ENCODE measurements around the gene MANF.

Gene MANF

GRCh38 chr3:51392355-51393133, 7.5 kb downstream of the MANF start:
- Histone ChIP-seq H3K9me3 (ENCODE audit: low read length) (no peaks in the 10 kb centered on the region), H3K27me3 (ENCODE audit: control insufficient read depth in 1 of 2, insufficient read depth in 2 of 2, low read length in 2 of 2) (no peaks in the 10 kb centered on the region), H3K27ac (ENCODE audit: low read depth, low read length) (peak overlapping the region; percentile 79), H3K4me1 (ENCODE audit: insufficient read depth, low read length) (peaks cover 45% of the 10 kb centered on the region), H3K4me3 (ENCODE audit: low read depth in 1 of 2, low read length in 2 of 2) (peak overlapping the region; percentile 43 to 75), H3K9ac (ENCODE audit: low read length) (peak overlapping the region; percentile 3), H3K36me3 (ENCODE audit: insufficient read depth, low read length) (peaks cover 71% of the 10 kb centered on the region)

GRCh38 chr3:51393134-51393495, 8.0 kb downstream of the MANF start:
- H3K4me1 ChIP-seq (ENCODE audit: insufficient read depth, low read length) = peaks cover 45% of the 10 kb centered on the region
- peaks cover 68% of the 10 kb centered on the region for H3K36me3 ChIP-seq (ENCODE audit: insufficient read depth, low read length)
- H3K4me3 ChIP-seq (ENCODE audit: low read depth in 1 of 2, low read length in 2 of 2) = no peak overlapping the region

GRCh38 chr3:51393564-51393963, 8.5 kb downstream of the MANF start:
- peaks cover 45% of the 10 kb centered on the region for H3K4me1 ChIP-seq (ENCODE audit: insufficient read depth, low read length)
- no peaks in the 10 kb centered on the region for H3K27me3 ChIP-seq (ENCODE audit: control insufficient read depth in 1 of 2, insufficient read depth in 2 of 2, low read length in 2 of 2)
- H3K27ac ChIP-seq (ENCODE audit: low read depth, low read length) = no peak overlapping the region
- no peak overlapping the region for H3K9ac ChIP-seq (ENCODE audit: low read length)
- H3K4me3 ChIP-seq (ENCODE audit: low read depth in 1 of 2, low read length in 2 of 2) = no peak overlapping the region
- peaks cover 64% of the 10 kb centered on the region for H3K36me3 ChIP-seq (ENCODE audit: insufficient read depth, low read length)
- H3K9me3 ChIP-seq (ENCODE audit: low read length) = no peaks in the 10 kb centered on the region

More at GRCh38 chr3:51393134-51393495, 8.0 kb downstream of the MANF start:
- Histone ChIP-seq H3K27me3 (ENCODE audit: control insufficient read depth in 1 of 2, insufficient read depth in 2 of 2, low read length in 2 of 2) (no peaks in the 10 kb centered on the region), H3K9me3 (ENCODE audit: low read length) (no peaks in the 10 kb centered on the region), H3K9ac (ENCODE audit: low read length) (no peak overlapping the region), H3K27ac (ENCODE audit: low read depth, low read length) (no peak overlapping the region)

GRCh38 chr3:51394541-51394940, 9.4 kb downstream of the MANF start:
- peaks cover 59% of the 10 kb centered on the region for H3K36me3 ChIP-seq (ENCODE audit: insufficient read depth, low read length)
- H3K4me3 ChIP-seq (ENCODE audit: low read depth in 1 of 2, low read length in 2 of 2) = no peak overlapping the region
- H3K4me1 ChIP-seq (ENCODE audit: insufficient read depth, low read length) = peaks cover 43% of the 10 kb centered on the region
- H3K27me3 ChIP-seq (ENCODE audit: control insufficient read depth in 1 of 2, insufficient read depth in 2 of 2, low read length in 2 of 2) = no peaks in the 10 kb centered on the region
- no peak overlapping the region for H3K9ac ChIP-seq (ENCODE audit: low read length)
- H3K27ac ChIP-seq (ENCODE audit: low read depth, low read length) = no peak overlapping the region
- H3K9me3 ChIP-seq (ENCODE audit: low read length) = no peaks in the 10 kb centered on the region

GRCh38 chr3:51395493-51396213, 10.6 kb downstream of the MANF start:
- Histone ChIP-seq H3K9me3 (ENCODE audit: low read length) (no peaks in the 10 kb centered on the region), H3K4me3 (ENCODE audit: low read depth in 1 of 2, low read length in 2 of 2) (no peak overlapping the region), H3K27ac (ENCODE audit: low read depth, low read length) (no peak overlapping the region), H3K36me3 (ENCODE audit: insufficient read depth, low read length) (peaks cover 59% of the 10 kb centered on the region), H3K9ac (ENCODE audit: low read length) (no peak overlapping the region), H3K27me3 (ENCODE audit: control insufficient read depth in 1 of 2, insufficient read depth in 2 of 2, low read length in 2 of 2) (no peaks in the 10 kb centered on the region), H3K4me1 (ENCODE audit: insufficient read depth, low read length) (peaks cover 32% of the 10 kb centered on the region)

GRCh38 chr3:51396401-51396800, 11.3 kb downstream of the MANF start:
- Histone ChIP-seq H3K4me3 (ENCODE audit: low read depth in 1 of 2, low read length in 2 of 2) (no peak overlapping the region), H3K27me3 (ENCODE audit: control insufficient read depth in 1 of 2, insufficient read depth in 2 of 2, low read length in 2 of 2) (no peaks in the 10 kb centered on the region), H3K27ac (ENCODE audit: low read depth, low read length) (no peak overlapping the region), H3K9ac (ENCODE audit: low read length) (no peak overlapping the region), H3K9me3 (ENCODE audit: low read length) (no peaks in the 10 kb centered on the region), H3K4me1 (ENCODE audit: insufficient read depth, low read length) (peaks cover 30% of the 10 kb centered on the region), H3K36me3 (ENCODE audit: insufficient read depth, low read length) (peaks cover 59% of the 10 kb centered on the region)

- H3K4me3 ChIP-seq (ENCODE audit: low read depth in 1 of 2, low read length in 2 of 2) = no peak overlapping the region
- peaks cover 27% of the 10 kb centered on the region for H3K4me1 ChIP-seq (ENCODE audit: insufficient read depth, low read length)
- H3K9ac ChIP-seq (ENCODE audit: low read length) = no peak overlapping the region
- no peaks in the 10 kb centered on the region for H3K9me3 ChIP-seq (ENCODE audit: low read length)
- no peaks in the 10 kb centered on the region for H3K27me3 ChIP-seq (ENCODE audit: control insufficient read depth in 1 of 2, insufficient read depth in 2 of 2, low read length in 2 of 2)
- no peak overlapping the region for H3K27ac ChIP-seq (ENCODE audit: low read depth, low read length)
- H3K36me3 ChIP-seq (ENCODE audit: insufficient read depth, low read length) = peaks cover 59% of the 10 kb centered on the region
Observed at GRCh38 chr3:51397392-51397791, 12.3 kb downstream of the MANF start.

- no peak overlapping the region for H3K9ac ChIP-seq (ENCODE audit: low read length)
- H3K27ac ChIP-seq (ENCODE audit: low read depth, low read length) = no peak overlapping the region
- no peak overlapping the region for H3K4me3 ChIP-seq (ENCODE audit: low read depth in 1 of 2, low read length in 2 of 2)
- no peaks in the 10 kb centered on the region for H3K9me3 ChIP-seq (ENCODE audit: low read length)
- no peaks in the 10 kb centered on the region for H3K27me3 ChIP-seq (ENCODE audit: control insufficient read depth in 1 of 2, insufficient read depth in 2 of 2, low read length in 2 of 2)
- peaks cover 55% of the 10 kb centered on the region for H3K36me3 ChIP-seq (ENCODE audit: insufficient read depth, low read length)
- peaks cover 13% of the 10 kb centered on the region for H3K4me1 ChIP-seq (ENCODE audit: insufficient read depth, low read length)
Observed at GRCh38 chr3:51398595-51399310, 13.7 kb downstream of the MANF start.

- H3K36me3 ChIP-seq (ENCODE audit: insufficient read depth, low read length) = peaks cover 41% of the 10 kb centered on the region
Observed at GRCh38 chr3:51400166-51400565, 15.1 kb downstream of the MANF start.

GRCh38 chr3:51401735-51402134, 16.6 kb downstream of the MANF start:
- Histone ChIP-seq H3K9me3 (ENCODE audit: low read length) (no peaks in the 10 kb centered on the region), H3K27me3 (ENCODE audit: control insufficient read depth in 1 of 2, insufficient read depth in 2 of 2, low read length in 2 of 2) (no peaks in the 10 kb centered on the region), H3K36me3 (ENCODE audit: insufficient read depth, low read length) (peaks cover 25% of the 10 kb centered on the region)

More at GRCh38 chr3:51400166-51400565, 15.1 kb downstream of the MANF start:
- H3K27me3 ChIP-seq (ENCODE audit: control insufficient read depth in 1 of 2, insufficient read depth in 2 of 2, low read length in 2 of 2) = no peaks in the 10 kb centered on the region
- H3K9ac ChIP-seq (ENCODE audit: low read length) = no peak overlapping the region
- H3K4me3 ChIP-seq (ENCODE audit: low read depth in 1 of 2, low read length in 2 of 2) = no peak overlapping the region
- no peaks in the 10 kb centered on the region for H3K4me1 ChIP-seq (ENCODE audit: insufficient read depth, low read length)
- no peaks in the 10 kb centered on the region for H3K9me3 ChIP-seq (ENCODE audit: low read length)
- no peak overlapping the region for H3K27ac ChIP-seq (ENCODE audit: low read depth, low read length)

GRCh38 chr3:51403675-51404074, 18.6 kb downstream of the MANF start:
- peaks cover 16% of the 10 kb centered on the region for H3K36me3 ChIP-seq (ENCODE audit: insufficient read depth, low read length)
- H3K4me3 ChIP-seq (ENCODE audit: low read depth in 1 of 2, low read length in 2 of 2) = no peak overlapping the region
- H3K27ac ChIP-seq (ENCODE audit: low read depth, low read length) = no peak overlapping the region
- H3K27me3 ChIP-seq (ENCODE audit: control insufficient read depth in 1 of 2, insufficient read depth in 2 of 2, low read length in 2 of 2) = no peaks in the 10 kb centered on the region
- H3K4me1 ChIP-seq (ENCODE audit: insufficient read depth, low read length) = no peaks in the 10 kb centered on the region
- H3K9ac ChIP-seq (ENCODE audit: low read length) = no peak overlapping the region
- H3K9me3 ChIP-seq (ENCODE audit: low read length) = no peaks in the 10 kb centered on the region

More at GRCh38 chr3:51401735-51402134, 16.6 kb downstream of the MANF start:
- Histone ChIP-seq H3K4me1 (ENCODE audit: insufficient read depth, low read length) (no peaks in the 10 kb centered on the region), H3K4me3 (ENCODE audit: low read depth in 1 of 2, low read length in 2 of 2) (no peak overlapping the region), H3K27ac (ENCODE audit: low read depth, low read length) (no peak overlapping the region), H3K9ac (ENCODE audit: low read length) (no peak overlapping the region)

All from muscle layer of colon (tissue), 2 donors.